Ovary (tissue), 3 donors: ENCODE results near the gene PMFBP1.

Experiments used
- EP300 ChIP-seq: sonication (generic); formaldehyde crosslinking; IDR thresholded peaks from one replicate; pipeline ENCODE4 v1.6.1; 2017; ENCODE audit warnings: antibody characterized with exemption
- POLR2A ChIP-seq: fragments of 450-650 bp; IDR thresholded peaks from one replicate; pipeline ENCODE4 v1.6.1; 2017; ENCODE audit warnings: antibody characterized with exemption, mild to moderate bottlenecking, moderate library complexity
- TF ChIP-seq, protein P1 (sequence below), 3 donors: fragments of 450-650 bp in 2 of 3; fragments of 200-600 bp in 1 of 3; IDR thresholded peaks; one replicate each; pipeline versions ENCODE4 v1.5.1 to v1.8.0; 2016 to 2022; ENCODE audit warnings: antibody characterized with exemption in 3 of 3, mild to moderate bottlenecking in 1 of 3
- donor health status: DM: no; HTN: no; CAD: no.

DNA sequence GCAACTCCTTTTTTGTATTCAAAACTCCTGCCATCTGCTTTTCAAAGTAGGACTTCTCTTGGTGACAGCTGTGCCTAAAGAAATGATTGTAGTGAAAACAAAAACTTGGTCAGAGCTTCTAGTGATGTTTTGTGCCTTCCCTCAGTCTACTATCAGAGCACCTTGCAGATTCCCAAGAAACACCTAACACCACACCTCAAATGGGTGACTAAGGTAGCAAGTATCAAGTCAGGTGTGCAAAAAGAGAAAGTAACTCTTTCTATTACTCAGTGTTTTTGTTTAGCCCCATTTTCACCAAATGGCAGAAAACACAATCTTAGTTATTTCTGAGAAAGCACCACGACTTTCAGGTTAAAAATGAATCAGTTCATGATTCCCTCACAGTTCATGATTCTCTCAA is 2.0 kb upstream of the PMFBP1 start:
- TF ChIP-seq, protein P1, sequence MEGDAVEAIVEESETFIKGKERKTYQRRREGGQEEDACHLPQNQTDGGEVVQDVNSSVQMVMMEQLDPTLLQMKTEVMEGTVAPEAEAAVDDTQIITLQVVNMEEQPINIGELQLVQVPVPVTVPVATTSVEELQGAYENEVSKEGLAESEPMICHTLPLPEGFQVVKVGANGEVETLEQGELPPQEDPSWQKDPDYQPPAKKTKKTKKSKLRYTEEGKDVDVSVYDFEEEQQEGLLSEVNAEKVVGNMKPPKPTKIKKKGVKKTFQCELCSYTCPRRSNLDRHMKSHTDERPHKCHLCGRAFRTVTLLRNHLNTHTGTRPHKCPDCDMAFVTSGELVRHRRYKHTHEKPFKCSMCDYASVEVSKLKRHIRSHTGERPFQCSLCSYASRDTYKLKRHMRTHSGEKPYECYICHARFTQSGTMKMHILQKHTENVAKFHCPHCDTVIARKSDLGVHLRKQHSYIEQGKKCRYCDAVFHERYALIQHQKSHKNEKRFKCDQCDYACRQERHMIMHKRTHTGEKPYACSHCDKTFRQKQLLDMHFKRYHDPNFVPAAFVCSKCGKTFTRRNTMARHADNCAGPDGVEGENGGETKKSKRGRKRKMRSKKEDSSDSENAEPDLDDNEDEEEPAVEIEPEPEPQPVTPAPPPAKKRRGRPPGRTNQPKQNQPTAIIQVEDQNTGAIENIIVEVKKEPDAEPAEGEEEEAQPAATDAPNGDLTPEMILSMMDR (IDR thresholded peaks at IDR 0.05) = no peak
- TF ChIP-seq EP300 (no peak), POLR2A (no peak)
